ENCODE results near the gene FBXL19. TPM values are rescaled to one million over a fixed set of nuclear protein-coding genes. Genes with fewer than 3 reads are reported as not detected.
"Not testable (repeated sequence)": the region's sequence is repeated elsewhere in the genome, so short reads cannot be mapped to it uniquely, and the experiment has no call there.

Gene FBXL19
- polyA plus RNA-seq, 1 donor, result 16.9 TPM

GRCh38 chr16:30921748-30922419, 1.5 kb upstream of the FBXL19 start:
- DNase-seq, result peak; percentile 97

DNA sequence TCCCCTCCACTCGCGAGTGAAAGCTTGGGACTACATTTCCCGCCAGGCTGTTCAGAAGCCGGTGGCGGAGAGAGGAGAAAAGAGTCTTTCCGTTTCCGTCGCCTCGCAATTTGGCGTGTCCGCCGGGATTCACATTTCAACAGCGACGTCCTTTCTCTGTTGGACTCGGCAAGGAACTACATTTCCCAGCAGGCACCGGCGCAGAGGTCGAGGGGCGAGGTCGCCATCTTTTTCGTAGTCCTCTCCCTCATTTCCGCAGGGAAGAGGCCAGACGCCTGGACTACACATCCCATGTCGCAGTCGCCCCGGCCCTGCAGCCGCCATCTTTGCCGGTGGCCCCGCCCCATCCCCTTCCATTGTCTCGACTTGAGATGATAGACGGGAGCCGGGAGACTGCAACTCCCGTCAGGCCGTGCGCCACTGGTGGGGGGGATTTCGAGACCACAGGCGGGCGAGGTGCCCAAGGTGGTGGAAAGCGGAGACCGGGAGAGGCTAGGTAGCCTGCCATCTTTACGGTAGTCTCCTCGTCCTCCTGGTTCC, 882 bp upstream of the FBXL19 start:
- DNase-seq, result peak; percentile 99

DNA sequence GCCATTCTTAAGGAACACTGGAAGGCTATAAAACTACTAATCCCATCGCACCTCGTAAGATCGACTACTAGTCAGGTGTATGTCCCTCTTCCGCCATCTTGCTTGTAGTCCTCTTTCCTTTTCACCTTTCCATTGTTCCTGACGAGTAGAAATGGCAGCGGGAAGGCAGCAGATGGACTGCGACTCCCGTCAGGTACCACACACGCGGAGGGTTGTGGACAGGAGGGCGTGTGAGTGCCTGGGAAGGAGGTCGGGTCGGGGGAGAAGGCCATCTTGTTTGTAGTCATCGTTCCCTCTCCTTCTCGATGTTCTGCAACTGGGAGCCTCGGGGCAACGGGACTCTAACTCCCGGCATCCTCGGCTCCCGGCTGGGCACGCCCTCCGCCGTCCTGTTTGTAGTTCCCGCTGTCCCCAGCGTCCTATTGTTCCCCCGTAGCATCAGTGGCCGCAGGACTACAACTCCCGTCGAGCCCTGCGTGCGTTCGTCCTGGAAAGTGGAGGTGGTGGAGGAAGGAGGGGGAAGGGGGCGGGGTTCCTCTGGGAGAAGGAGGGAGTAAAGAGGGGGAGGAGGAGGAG, 324 bp upstream of the FBXL19 start:
- peak; percentile 100 for DNase-seq

DNA sequence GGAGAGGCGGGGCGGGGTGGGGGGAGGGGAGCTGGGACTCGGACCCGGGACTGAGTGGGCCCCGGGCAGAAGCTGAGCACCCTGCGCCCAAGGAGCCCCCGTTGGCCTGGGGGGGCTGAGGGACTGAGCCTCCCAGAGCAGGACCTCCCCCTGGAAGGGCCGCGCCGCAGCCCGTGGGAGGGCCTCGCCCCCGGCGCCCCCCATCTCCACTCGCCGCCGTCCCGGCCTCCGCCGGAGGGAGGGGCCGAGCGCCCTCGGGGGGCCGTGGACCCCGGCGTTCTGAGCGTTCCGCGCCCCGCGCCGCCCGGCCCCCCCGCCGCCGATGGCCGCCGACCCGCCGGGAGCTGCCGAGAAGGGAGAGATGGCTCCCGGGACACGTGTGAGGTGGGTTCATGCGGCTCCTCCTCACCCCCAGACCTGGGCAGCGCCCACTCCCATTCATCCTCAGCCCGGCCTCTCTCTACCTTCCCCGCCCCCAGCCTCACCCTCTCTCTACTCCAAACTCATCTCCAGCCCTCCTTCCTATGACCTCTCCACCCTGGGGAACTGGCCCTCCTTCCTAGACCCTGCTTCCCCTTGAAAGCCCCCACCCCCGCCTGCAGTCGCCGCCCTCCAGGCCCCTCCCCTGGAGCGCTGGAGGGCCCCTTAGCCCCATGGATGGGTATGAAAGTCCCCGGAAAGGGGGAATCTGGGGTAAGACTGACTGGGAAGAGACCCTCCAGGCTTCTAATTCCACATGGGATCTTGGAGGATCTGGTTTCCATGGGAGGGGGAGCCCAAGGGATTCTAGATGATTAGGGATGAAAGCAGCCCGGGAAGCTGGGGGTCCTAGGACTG, 922 bp downstream of the FBXL19 start:
- no peak for DNase-seq

GRCh38 chr16:30924913-30925631, 1.7 kb downstream of the FBXL19 start:
- no peak for DNase-seq

DNA sequence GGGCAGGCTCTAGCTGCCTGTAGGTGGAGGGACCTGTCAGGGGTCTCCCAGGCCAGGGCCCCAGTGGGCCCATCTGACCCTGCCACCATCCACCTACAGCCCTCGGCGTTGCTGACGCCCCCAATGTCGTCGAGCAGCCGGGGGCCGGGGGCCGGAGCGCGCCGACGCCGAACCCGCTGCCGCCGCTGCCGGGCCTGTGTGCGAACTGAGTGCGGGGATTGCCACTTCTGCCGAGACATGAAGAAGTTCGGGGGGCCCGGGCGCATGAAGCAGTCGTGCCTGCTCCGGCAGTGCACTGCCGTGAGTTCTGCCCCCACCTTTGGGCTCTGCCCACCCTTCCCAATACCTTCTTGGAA, 2.2 kb downstream of the FBXL19 start:
- DNase-seq, result no peak

GRCh38 chr16:30925995-30926811, 2.8 kb downstream of the FBXL19 start:
- no peak for DNase-seq

DNA sequence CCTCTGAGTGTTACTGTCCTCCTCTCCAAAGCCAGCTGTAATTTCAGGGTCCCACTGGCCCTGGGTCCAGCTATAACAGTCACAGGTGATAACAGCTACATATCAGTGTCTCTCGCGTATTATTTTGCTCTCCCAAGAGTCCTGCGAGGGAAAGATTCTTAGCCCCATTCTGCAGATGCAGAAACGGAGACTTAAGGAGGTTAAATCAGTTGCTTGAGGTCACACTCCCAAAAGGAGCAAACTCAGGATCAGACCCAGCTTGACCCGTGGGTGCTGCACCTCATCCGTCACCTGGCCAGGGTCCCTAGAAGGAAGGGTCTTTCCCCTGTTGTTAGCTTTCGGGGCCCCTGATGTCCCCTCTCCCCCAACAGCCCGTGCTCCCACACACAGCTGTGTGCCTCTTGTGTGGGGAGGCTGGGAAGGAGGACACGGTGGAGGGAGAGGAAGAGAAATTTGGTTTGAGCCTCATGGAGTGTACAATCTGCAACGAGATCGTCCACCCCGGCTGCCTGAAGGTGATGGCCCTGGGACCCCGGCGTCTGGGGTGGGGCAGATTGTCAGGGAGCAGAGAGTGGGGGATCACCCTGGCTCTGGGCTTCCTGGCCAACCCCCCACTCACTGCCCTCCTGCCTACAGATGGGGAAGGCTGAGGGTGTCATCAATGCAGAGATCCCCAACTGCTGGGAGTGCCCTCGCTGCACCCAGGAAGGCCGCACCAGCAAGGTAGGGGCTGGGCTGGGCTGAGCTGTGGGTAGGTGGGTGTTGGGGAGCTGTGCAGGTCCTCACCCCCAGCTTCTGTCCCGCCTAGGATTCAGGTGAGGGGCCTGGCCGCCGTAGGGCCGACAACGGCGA, 3.8 kb downstream of the FBXL19 start:
- DNase-seq, result no peak

- peak; percentile 82 for DNase-seq
Measured at GRCh38 chr16:30927789-30928378, 4.5 kb downstream of the FBXL19 start.

DNA sequence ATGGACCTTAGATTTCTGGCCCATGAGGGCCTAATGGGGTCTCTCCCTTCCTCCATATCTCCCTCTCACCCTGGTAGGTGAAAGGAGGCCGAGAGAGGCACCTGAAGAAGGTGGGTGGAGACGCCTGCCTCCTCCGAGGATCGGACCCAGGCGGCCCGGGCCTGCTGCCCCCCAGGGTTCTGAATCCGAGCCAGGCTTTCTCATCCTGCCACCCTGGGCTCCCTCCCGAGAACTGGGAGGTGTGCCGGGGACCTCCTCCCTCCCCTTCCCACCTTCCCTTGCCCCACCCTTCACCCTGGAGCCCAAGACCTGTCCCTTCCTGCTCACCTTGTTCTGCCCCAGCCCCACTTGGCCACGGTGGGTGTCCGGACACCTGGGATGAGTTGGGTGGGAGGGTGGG, 5.0 kb downstream of the FBXL19 start:
- DNase-seq, result no peak

- DNase-seq, result no peak
Measured at GRCh38 chr16:30929167-30929566, 5.8 kb downstream of the FBXL19 start.

DNA sequence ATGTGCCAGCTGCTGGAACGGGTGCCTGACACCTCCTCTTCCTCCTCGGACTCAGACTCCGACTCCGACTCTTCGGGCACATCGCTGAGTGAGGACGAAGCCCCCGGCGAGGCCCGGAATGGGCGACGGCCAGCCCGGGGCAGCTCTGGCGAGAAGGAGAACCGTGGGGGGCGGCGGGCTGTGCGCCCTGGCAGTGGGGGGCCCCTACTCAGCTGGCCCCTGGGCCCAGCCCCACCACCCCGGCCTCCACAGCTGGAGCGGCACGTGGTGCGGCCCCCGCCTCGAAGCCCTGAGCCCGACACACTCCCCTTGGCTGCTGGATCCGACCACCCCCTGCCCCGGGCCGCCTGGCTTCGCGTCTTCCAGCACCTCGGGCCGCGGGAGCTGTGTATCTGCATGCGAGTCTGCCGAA, 6.8 kb downstream of the FBXL19 start:
- no peak for DNase-seq

GRCh38 chr16:30931068-30931650, 7.8 kb downstream of the FBXL19 start:
- DNase-seq, result no peak

DNA sequence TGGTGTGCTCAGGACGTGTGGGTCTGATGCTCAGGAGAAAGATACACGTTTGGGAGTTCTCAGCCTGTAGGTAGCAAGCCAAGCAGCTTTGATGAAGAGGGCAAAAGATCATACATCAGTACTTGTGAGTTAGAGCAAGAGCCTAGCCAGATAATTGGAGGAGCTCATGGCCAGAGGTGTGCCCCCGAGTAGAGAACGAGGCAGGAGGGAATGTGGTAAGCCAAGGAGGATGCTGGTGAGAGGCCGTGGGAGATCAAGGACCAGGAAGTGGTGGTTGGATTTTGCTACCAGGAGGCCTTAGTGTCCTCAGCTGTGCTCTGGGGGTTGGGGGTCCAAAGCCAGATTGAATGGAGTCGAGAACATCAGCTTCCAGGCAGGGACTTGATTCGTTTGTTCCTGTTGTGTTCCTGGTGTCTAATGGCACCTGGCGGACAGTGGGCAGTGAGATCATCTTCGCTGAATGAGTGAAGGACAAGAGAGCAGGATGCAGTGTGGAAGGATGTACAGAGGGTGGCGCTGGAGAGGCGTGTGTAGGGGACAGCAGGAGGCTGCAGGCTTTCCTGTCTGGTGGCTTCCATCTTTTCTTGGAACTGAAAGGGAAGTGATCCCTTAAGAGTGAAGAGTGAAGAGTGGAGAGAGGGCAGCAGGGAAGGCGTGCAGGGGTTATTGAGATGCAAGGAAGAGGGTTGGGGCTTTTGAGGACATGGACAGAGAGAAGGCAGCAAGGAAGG, 11.6 kb downstream of the FBXL19 start:
- DNase-seq, result no peak

GRCh38 chr16:30937692-30938091, 14.3 kb downstream of the FBXL19 start:
- DNase-seq, result no peak

DNA sequence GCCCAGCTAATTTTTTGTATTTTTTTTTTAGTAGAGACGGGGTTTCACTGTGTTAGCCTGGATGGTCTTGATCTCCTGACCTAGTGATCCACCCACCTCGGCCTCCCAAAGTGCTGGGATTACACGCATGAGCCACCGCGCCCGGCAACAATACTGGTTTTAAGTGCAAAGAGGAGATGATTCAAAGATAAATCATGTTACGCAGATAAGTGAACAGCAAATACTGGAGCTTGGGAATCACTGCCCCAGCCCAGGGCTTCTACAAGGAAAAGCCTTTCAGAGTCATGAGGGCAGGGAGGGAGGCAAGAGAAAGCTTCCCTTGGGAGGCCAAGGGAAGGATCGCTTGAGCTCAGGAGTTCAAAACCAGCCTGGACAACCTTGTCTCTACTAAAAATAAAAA, 16.2 kb downstream of the FBXL19 start:
- DNase-seq, result not testable (repeated sequence)

- DNase-seq, result peak; percentile 53
Measured at GRCh38 chr16:30941600-30942425, 18.4 kb downstream of the FBXL19 start.

DNA sequence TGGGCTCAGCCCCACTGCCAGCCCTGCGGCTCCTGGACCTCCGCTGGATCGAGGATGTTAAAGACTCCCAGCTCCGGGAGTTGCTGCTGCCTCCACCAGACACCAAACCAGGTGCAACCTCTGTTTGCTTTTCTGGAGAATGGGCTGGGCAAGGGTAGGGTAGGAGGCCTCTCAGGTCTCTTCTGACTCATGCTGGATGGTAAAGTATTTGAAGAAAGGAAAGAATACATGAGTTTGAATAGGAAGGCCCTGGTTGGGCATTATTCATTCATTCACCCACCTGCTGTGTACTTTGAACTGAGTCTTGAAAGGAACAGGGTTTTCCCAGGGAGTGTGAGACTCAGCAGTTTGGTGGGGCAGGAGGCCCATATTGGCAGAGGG, 19.0 kb downstream of the FBXL19 start:
- no peak for DNase-seq

Data from left kidney (tissue), 2 donors.